Measurements from ENCODE around the gene SSR3.
"Not testable (repeated sequence)": the region's sequence is repeated elsewhere in the genome, so short reads cannot be mapped to it uniquely, and the experiment has no call there.

DNA sequence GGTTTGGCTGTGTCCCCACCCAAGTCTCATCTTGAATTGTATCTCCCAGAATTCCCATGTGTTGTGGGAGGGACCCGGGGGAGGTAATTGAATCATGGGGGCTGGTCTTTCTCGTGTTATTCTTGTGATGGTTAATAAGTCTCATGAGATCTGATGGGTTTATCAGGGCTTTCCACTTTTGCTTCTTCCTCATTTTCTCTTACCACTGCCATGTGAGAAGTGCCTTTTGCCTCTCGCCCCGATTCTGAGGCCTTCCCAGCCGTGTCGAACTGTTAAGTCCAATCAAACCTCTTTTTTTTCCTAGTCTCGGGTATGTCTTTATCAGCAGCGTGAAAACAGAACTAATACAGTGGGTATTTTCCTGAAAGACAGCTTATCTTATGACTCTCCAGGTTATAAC, 14.1 kb upstream of the SSR3 start:
- TF ChIP-seq POLR2AphosphoS5 (IDR thresholded peaks at IDR 0.05; ENCODE audit: low read depth, low read length); POLR2A (IDR thresholded peaks at IDR 0.05; ENCODE audit: insufficient read depth in 1 of 2, low read depth in 2 of 2, low read length in 2 of 2); ZNF274 (CRISPR knock-in tag; IDR thresholded peaks at IDR 0.05); ZNF710 (CRISPR knock-in tag; IDR thresholded peaks at IDR 0.05; ENCODE audit: borderline replicate concordance); MAFG (CRISPR knock-in tag; IDR thresholded peaks at IDR 0.05): not testable (repeated sequence)
- TF ChIP-seq, protein P1, sequence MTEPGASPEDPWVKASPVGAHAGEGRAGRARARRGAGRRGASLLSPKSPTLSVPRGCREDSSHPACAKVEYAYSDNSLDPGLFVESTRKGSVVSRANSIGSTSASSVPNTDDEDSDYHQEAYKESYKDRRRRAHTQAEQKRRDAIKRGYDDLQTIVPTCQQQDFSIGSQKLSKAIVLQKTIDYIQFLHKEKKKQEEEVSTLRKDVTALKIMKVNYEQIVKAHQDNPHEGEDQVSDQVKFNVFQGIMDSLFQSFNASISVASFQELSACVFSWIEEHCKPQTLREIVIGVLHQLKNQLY (CRISPR knock-in tag; IDR thresholded peaks at IDR 0.05) = not testable (repeated sequence)
